OCI-LY3 (cell line): ENCODE data around the gene CDH4.

Experiments
- EZH2phosphoT487 ChIP-seq: fragments of 200-600 bp; shearing (Covaris generic); IDR thresholded peaks from 2 replicates; pipeline ENCODE4 v1.6.1; 2018; ENCODE audit warnings: antibody characterized with exemption, mixed run types, low read depth
- TF ChIP-seq, protein P1 (sequence below): fragments of 200-600, 300-600 bp; sonication (generic); IDR thresholded peaks from 2 replicates; pipeline ENCODE4 v1.5.1; 2014; ENCODE audit warnings: antibody characterized with exemption, low read length, low read depth

DNA sequence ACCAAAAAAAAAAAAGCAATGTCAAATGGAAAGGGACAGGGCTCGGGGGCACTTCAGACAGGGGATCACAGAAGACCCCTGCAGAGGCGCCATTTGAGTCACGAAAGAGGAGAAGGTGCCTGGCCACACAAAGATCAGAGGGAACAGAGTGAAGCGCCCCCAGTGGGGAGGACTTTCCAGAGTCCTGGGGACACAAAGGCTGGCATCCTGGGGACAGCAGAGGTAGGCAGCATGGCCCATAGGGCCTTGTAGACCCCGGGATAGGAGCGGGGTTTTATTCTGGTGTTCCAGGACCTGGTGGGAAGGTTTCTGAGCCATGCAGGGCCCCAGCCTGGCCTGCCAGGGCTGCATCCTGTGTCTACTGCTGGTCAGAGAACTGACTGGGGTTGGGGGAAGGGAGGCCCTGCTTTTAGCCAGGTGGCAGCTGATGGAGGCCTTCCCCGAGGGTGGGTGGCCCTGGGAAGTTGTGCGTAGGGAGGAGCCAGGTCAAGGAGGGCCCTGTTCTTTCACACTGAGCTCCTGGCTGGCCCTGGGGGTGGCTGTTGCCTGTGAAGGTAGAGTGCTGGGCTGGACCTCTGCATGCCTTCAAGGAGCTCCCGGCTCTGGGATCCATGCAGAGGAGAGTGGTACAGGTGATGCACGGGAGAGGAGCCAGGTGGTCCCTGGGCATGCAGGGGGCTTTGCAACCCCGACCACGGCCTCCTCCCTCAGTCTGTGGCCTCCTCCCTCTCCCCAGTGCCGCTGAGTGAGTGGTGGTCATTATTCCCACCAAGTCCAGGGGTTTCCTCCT, 117.9 kb downstream of the CDH4 start:
- TF ChIP-seq, protein P1, sequence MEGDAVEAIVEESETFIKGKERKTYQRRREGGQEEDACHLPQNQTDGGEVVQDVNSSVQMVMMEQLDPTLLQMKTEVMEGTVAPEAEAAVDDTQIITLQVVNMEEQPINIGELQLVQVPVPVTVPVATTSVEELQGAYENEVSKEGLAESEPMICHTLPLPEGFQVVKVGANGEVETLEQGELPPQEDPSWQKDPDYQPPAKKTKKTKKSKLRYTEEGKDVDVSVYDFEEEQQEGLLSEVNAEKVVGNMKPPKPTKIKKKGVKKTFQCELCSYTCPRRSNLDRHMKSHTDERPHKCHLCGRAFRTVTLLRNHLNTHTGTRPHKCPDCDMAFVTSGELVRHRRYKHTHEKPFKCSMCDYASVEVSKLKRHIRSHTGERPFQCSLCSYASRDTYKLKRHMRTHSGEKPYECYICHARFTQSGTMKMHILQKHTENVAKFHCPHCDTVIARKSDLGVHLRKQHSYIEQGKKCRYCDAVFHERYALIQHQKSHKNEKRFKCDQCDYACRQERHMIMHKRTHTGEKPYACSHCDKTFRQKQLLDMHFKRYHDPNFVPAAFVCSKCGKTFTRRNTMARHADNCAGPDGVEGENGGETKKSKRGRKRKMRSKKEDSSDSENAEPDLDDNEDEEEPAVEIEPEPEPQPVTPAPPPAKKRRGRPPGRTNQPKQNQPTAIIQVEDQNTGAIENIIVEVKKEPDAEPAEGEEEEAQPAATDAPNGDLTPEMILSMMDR, result no peak
- TF ChIP-seq EZH2phosphoT487, result no peak
